Measurements from ENCODE around the gene TRAM2.

DNA sequence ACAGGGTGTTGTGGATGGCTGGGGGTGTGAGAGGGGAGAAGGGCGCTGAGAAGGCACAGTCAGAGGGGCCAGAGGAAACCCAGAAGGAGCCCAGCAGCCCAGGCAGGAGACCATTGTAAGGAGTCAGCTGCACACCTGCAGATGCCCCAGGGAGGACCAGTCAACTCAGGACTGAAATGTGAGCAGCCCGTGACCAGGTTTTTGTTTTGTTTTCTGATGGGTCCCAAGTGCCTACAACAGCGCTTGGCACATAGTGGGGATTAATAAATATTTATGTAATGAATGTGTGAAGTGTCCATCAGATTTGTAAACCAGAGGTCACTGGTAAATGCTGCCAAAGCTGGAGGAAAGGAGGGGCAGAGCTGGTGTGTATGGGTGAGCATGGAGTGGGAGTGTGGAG lies 30.2 kb downstream of the TRAM2 start:
- TF ChIP-seq HMG20A (CRISPR knock-in tag; conservative IDR thresholded peaks at IDR 0.05) (no peak), POLR2A (conservative IDR thresholded peaks at IDR 0.05) (no peak), MAFK (IDR thresholded peaks at IDR 0.05; ENCODE audit: low read length) (no peak), ATF1 (CRISPR knock-in tag; IDR thresholded peaks at IDR 0.05) (no peak), ATF1 (tag; IDR thresholded peaks at IDR 0.05) (no peak)
- TF ChIP-seq, protein P1, sequence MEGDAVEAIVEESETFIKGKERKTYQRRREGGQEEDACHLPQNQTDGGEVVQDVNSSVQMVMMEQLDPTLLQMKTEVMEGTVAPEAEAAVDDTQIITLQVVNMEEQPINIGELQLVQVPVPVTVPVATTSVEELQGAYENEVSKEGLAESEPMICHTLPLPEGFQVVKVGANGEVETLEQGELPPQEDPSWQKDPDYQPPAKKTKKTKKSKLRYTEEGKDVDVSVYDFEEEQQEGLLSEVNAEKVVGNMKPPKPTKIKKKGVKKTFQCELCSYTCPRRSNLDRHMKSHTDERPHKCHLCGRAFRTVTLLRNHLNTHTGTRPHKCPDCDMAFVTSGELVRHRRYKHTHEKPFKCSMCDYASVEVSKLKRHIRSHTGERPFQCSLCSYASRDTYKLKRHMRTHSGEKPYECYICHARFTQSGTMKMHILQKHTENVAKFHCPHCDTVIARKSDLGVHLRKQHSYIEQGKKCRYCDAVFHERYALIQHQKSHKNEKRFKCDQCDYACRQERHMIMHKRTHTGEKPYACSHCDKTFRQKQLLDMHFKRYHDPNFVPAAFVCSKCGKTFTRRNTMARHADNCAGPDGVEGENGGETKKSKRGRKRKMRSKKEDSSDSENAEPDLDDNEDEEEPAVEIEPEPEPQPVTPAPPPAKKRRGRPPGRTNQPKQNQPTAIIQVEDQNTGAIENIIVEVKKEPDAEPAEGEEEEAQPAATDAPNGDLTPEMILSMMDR (IDR thresholded peaks at IDR 0.05 in 2 of 3, conservative IDR thresholded peaks at IDR 0.05 in 1 of 3; ENCODE audit: insufficient read depth in 2 of 3, low read depth in 1 of 3, low read length in 3 of 3): no peak
- TF ChIP-seq, protein P2, sequence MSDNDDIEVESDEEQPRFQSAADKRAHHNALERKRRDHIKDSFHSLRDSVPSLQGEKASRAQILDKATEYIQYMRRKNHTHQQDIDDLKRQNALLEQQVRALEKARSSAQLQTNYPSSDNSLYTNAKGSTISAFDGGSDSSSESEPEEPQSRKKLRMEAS (CRISPR knock-in tag; IDR thresholded peaks at IDR 0.05): no peak
- TF ChIP-seq, protein P3, sequence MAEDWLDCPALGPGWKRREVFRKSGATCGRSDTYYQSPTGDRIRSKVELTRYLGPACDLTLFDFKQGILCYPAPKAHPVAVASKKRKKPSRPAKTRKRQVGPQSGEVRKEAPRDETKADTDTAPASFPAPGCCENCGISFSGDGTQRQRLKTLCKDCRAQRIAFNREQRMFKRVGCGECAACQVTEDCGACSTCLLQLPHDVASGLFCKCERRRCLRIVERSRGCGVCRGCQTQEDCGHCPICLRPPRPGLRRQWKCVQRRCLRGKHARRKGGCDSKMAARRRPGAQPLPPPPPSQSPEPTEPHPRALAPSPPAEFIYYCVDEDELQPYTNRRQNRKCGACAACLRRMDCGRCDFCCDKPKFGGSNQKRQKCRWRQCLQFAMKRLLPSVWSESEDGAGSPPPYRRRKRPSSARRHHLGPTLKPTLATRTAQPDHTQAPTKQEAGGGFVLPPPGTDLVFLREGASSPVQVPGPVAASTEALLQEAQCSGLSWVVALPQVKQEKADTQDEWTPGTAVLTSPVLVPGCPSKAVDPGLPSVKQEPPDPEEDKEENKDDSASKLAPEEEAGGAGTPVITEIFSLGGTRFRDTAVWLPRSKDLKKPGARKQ (CRISPR knock-in tag; IDR thresholded peaks at IDR 0.05): no peak
